HG03097 (cell line): ENCODE data around the gene ZNF607.
A peak's percentile ranks its signal among the peaks of the same experiment; 100 is the strongest.
"Not testable (repeated sequence)": the region's sequence is repeated elsewhere in the genome, so short reads cannot be mapped to it uniquely, and the experiment has no call there.

Source experiments
- ATAC-seq: cut with Tn5 transposase; IDR thresholded peaks from one replicate; pipeline ENCODE4 v1.9.1; 2021; ENCODE audit not compliant: unreplicated experiment, low FRiP score

ZNF607 gene

DNA sequence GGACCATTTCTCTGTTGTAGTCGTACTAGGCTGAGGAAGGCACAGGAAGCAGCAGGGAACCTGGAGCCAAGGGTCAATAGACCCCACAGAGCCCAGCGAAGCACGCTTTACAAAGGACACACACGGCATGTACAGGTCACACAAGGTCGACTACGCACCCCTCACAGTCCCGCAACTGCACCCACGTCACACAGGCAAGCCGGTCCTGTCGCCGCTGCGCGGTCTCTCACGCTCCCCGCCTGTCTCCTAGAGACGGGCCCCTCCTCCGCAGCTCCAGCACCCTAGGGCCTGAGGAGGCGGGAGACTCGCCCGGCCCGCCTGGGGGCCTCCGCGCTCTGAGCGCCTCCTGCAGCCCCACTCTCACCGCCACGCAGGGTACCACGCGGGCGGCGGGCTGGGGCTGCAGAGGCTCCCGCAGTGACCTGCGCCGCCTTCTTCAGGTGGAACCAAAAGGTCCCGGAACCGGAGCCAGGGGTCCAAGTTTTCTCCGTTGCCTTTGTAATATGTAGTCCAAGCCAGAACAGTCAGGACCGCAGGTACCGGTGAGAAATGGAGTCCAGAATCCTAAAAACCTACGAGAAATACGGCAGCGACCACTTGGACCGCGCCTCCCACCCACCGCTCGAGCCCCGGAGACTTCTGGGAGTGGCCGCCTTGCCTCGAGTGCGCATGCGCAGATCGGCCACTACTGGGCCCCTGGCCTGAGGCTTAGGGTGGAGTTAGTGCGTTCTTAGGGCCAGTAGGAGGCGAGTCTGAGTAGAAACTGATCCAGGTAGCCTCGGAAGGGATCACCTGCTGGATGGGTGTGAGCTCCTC is at the start of gene ZNF607:
Gene ZNF607 (minus strand): TSS at position 651 of the 816 bp plus-strand sequence. CDS start 8,143 bp downstream, outside the sequence.
- peak; percentile 92 for ATAC-seq

DNA sequence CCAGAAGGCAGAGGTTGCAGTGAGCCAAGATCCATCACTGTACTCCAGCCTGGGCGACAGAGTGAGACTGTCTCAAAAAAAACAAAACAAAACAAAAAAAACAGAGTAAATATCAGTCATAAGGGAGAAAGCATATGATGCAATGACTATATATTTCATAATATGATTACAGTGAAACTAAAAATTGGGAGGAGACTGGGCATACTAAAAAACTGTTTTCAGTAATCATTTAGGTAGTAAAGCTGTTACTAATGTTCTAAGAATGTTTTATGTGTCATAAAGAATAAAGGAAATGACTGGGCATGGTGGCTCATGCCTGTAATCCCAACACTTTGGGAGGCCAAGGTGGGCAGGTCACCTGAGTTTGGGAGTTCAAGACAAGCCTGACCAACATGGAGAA is 43.9 kb upstream of the ZNF607 start:
- no peak for ATAC-seq

DNA sequence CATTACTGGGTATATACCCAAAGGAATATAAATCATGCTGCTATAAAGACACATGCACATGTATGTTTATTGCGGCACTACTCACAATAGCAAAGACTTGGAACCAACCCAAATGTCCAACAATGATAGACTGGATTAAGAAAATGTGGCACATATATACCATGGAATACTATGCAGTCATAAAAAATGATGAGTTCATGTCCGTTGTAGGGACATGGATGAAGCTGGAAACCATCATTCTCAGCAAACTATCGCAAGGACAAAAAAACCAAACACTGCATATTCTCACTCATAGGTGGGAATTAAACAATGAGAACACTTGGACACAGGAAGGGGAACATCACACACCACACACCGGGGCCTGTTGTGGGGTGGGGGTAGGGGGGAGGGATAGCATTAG is 38.1 kb upstream of the ZNF607 start:
- not testable (repeated sequence) for ATAC-seq

DNA sequence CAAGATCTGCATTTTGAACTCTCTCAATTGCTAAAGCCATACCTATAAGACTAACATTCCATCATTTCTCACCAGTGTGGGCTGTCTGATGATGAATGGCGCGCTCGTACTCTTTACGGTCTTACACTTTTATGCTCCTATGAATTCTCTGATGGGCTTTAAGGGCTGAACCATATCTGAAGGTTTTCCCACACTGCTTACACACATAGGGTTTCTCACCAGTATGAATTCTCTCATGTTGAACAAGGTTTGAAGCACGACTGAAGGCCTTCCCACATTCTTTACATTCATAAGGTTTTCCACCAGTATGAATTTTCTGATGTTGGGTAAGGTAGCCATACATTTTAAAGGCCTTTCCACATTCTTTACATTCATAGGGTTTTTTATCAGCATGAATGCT is 18.8 kb upstream of the ZNF607 start:
- no peak for ATAC-seq

DNA sequence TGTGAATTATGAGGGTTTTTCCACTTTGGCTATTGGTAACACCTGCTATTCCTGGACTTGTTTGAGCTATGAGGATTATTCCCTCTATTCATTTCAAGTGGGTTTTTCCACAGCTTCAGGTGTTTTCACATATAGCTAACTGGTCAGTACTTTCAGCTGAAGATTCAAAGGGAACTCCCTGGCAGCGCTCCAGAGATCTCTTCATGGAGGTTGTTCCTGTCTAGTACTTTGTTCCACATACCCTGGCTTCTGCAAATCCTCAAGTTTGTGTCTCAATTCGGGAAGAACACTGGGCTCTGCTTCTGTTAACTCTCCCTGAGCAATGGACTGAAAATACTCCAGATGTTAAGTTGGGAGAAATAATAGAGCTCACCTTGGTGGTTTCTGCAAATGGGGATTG is 5.6 kb upstream of the ZNF607 start:
- no peak for ATAC-seq

DNA sequence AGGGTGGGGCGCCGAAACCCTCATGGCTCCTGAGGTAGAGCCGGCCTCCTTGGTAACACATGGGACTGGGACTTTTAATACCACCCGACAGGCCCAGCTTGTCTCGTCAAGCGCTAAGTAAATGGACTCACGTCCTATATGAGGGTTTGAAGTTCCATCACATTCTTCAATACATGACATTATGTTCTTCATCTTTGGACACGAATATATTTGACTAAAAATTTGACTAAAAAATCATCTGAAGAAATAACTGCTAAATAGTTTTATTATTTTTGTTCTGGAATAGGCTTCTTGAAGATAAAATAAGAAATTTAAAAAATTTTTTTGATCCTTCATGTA is 335 bp upstream of the ZNF607 start:
- ATAC-seq: no peak

DNA sequence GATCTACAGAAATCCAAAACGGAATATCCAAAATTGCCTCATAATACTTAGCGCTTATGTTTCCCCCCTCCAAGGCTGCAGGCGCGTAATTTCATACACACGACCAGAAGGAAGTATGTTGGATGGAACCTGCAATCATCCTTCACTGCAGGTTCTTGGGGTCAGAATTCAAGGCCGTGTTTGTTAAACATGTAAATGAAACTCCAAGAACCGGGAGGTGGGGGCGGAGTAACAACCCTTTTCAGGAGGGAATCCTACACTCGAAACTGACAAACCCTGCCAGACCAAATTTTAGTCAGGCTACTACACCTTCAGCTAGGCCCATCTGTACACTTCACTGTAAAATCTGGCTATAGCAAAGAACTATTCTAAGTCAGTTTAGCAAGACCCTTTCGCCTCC is 1.3 kb downstream of the ZNF607 start:
- no peak for ATAC-seq

DNA sequence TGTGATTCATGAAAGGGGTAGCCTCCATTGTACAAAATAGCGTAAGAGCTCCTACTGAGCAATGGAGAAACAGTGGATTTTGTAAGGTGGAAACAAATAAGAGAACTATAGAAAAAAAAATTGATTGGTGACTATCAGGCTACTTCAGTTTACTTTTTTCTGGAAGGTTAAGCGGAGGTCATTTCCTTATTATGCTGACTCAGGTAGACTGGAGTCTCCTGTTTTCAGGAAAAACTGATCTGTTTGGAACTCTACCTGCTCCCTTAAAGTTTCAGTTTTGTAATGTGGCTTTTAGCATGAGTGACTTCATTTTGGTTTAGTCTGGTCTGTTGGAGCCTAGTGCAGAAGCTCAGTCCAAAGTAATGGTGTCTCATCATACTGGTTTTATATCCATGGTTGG is 3.4 kb downstream of the ZNF607 start:
- no peak for ATAC-seq

DNA sequence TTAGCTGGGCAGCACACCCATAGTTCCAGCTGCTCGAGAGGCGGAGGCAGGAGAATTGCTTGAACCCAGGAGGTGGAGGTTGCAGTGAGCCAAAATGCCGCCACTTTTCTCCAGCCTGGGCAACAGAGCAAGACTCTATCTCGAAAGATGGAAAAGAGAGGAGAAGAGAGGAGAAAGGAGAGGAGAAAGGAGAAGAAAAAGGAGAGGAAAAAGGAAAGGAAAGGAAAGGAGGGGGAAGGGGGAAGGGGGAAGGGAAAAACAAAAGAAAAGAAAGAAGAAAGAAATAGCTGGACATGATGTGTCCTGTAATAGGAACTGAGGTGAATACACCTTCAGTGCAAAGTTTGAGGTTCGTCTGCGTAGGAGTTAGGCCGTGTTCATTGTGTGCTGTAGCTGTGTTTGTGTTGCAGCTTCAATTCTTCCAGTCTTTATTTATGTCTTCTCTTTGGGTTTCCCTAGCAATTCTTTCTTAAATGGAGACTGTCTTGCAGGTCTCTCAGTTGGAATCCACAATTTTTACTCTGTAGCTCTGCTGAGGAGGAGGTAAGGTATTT is 13.4 kb downstream of the ZNF607 start:
- ATAC-seq: no peak

DNA sequence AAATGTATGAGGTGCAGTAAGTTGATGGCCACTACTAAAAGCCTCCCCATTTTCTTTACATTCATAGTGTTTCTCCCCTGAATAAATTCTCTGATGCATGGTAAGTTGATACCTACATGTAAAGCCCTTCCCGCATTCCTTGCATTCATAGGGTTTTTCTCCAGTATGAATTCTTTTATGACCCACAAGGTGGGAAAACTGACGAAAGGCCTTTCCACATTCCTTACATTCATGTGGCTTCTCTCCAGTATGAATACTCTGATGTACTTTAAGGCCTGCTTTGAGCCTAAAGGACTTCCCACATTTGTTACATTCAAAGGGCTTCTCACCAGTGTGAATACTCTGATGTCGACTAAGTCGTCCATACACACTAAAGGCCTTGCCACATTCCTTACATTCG is 20.5 kb downstream of the ZNF607 start:
- no peak for ATAC-seq

DNA sequence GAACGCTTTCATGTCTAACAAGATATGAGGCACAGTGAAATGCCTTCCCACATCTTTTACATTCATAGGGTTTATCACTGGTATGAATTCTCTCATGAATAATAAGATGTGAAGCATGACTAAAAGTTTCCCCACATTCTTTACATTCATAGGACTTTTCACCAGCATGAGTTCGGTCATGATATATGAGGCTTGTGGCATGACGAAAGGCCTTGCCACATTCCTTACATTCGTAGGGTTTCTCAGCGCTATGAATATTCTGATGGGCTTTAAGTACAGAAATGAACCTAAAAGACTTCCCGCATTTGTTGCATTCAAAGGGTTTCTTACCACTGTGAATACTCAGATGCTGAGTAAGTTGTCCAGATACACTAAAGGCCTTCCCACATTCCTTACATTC is 21.3 kb downstream of the ZNF607 start:
- no peak for ATAC-seq

DNA sequence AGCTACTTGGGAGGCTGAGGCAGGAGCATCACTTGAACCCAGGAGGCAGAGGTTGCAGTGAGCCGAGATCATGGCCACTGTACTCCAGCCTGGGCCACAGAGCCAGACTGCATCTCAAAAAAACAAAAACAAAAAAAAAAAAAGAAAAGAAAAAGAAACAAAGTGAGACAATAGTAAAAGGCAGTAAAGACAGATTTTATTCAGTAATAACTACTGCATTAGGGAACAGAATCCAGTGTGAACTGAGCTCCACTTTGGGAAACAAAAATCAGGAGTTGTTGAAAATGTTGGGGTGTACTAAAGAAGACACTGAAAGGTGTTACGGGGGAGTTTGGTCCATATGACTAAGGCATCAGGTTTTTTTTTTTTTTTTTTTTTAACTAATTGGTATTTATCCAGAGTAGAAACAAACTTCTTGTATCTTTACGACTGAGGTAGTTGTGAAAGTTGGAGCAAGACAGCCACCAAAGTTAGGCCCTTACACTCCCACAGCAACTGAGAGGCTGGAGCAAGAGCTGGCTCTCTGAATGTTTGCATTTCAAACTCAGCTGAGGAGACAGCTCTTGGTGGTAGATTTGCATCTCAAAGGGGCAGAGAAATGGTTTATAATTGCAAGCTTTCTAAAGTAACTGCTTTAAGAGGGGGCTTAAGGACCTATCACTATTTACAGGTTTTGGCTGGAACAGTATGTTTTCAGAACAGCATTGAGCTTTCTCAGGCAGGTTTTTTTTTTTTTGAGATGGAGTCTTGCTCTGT is 24.2 kb downstream of the ZNF607 start:
- ATAC-seq: no peak

DNA sequence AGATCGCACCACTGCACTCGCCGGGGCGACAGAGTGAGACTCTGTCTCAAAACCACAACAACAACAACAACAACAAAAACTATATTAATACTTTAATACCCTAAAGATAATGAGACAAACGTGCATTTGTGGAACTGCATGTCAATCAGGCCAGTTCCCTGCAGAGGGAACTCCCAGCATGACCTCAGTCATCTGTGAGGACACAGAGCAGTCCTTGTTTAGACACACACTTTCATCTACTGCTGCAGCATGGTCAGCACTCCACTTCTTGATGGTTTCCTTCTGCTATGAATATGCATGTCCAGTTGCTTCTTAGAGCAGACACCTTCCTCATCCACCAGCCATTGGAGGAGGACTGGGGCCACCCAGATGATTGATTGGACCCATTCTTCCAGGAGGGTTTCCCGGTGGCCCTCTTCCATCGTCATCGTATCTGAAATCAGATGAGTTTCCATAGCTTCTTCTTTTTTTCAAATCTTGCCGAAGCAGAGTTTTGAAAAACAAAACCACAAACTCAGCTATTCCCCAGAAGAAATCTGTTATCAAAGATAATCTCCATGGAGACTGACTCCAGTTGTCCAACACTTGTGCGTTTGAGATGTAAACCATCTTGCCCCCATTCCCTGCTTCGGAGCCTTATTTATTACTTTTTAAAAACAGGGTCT is 26.5 kb downstream of the ZNF607 start:
- no peak for ATAC-seq

DNA sequence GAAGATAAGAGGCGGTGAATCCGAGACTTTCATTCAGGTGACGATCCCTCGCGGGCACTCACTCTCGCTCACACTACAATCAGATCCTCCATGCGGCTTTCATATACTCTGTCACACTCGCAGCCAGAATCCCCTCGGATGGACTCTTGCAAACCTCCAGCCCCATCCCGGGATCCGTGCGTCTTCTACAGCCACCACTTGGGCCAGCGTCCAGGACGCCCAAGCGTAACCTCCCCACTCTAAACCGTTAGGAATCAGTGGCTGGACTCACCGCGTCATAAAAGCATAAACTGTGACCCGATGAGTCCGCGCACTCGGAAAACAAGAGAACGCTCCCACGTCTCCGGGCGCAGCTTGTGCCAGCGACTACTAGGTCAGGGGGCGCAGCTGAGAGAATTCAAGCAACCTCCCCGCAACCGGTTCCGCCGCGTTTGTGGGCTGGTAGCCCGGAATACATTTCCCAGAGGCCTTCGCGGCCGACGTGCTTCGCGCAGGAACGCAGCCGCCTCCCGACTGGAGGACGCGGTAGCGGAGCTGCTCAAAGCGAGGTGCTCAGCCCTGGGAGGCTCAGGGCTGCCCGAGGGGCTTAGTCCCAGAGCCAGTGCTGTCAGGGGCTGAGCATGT is 27.6 kb downstream of the ZNF607 start:
- no peak for ATAC-seq

DNA sequence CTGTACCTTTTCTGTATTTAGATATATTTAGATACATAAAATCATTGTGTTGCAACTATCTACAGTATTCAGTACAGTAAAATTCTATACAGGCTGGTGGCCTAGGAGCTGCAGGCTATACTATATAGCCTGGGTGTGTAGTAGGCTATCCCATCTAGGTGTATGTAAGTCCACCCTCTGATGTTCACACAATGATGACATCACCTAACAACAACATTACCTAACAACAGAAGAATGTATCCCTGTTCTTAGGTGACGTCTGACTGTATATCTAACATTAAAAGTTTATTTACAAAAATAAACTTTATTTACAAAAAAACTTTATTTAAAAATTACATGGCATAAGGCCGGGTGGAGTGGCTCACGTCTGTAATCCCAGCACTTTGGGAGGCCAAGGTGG is 36.0 kb downstream of the ZNF607 start:
- ATAC-seq: no peak

DNA sequence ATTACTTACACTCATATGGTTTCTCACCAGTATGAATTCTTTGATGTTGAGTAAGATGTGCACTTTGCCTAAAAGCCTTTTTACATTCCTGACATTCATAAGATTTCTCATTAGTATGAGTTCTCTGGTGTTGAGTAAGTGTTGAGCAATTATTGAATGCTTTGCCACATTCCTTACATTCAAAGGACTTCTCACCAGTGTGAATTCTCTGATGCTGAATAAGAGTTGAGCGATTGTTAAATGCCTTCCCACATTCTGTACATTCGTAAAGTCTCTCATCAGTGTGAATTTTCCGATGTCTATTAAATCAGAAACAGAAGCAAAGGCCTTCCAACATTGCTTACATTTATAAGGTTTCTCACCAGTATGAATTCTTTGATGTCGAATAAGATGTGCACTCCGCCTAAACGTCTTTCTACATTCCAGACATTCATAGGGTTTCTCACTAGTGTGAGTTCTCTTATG is 50.1 kb downstream of the ZNF607 start:
- ATAC-seq: no peak

DNA sequence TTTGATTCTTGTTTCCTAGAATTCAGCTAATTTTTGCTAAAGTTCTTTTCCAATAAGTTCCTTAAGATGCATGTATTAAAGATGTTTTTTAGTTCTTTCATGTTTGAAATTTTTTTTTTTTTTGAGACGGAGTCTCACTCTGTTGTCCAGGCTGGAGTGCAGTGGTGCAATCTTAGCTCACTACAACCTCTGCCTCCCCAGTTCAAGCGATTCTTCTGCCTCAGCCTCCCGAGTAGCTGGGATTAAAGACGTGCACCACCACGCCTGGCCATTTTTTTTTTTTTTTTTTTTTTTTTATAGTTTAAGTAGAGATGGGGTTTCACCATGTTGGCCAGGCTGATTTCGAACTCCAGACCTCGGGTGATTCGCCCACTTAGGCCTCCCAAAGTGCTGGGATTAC is 62.4 kb downstream of the ZNF607 start:
- ATAC-seq: not testable (repeated sequence)

DNA sequence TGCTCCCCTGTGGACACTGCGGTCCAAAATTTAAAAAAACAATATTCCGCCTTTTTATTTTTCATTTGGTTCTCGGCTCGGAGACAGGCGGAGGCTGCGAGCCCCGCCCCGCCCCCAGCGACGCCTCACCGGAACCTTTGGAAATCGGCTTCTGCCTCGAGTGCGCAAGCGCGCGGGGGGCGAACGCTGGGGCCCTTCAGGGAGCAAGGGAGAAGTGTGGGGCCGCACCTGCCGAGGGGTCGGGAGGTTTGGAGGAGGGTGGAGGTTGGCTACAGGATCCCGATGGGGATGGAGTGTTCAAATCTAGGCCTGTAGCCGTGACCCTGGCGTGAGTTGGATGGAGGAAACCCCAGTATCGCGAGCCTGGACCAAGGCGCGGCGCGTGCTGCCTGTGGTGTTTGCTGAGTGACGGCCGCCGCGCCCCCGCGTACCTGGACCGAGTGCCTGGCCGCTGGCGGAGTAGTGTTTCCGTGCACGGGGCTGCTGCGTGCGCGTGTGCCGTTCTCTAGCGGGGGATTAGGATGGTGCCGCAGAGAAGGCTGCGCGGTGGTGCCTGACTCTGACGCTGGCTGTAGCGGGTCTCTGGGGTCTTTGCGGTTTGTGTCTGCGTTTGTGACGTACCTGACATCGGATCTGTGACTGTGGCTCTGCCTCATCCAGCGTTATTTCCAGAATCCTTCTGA is 63.7 kb downstream of the ZNF607 start:
- ATAC-seq: peak; percentile 57

DNA sequence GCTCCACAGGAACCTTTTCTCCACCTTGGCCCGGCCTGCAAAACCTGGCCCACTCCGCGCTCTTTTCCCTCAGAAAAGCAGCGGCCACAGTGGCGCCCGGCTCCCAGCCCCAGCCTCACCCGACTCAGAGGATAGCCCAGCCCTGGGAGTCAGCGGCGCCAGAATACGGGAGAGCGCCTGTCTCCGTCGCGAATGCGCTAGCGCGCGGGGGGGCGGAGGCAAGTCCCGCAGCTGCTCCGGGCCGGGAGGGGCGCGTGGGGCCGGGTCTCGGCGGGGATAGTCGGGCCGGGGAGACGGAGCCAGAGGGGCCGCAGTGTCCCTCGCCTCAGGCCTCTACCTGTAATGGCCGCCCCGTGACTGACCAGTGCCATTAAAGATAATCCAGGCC is 64.3 kb downstream of the ZNF607 start, which contains the start of gene ZFP30:
Gene ZFP30 (minus strand): TSS at position 165 of the 388 bp plus-strand sequence. CDS start 7,643 bp downstream, outside the sequence.
- peak; percentile 67 for ATAC-seq
